ENCODE data around the gene VWCE.
"Not testable (repeated sequence)": the region's sequence is repeated elsewhere in the genome, so short reads cannot be mapped to it uniquely, and the experiment has no call there.

GRCh38 chr11:61245284-61245964, 49.7 kb downstream of the VWCE start:
- TF ChIP-seq, protein P1, sequence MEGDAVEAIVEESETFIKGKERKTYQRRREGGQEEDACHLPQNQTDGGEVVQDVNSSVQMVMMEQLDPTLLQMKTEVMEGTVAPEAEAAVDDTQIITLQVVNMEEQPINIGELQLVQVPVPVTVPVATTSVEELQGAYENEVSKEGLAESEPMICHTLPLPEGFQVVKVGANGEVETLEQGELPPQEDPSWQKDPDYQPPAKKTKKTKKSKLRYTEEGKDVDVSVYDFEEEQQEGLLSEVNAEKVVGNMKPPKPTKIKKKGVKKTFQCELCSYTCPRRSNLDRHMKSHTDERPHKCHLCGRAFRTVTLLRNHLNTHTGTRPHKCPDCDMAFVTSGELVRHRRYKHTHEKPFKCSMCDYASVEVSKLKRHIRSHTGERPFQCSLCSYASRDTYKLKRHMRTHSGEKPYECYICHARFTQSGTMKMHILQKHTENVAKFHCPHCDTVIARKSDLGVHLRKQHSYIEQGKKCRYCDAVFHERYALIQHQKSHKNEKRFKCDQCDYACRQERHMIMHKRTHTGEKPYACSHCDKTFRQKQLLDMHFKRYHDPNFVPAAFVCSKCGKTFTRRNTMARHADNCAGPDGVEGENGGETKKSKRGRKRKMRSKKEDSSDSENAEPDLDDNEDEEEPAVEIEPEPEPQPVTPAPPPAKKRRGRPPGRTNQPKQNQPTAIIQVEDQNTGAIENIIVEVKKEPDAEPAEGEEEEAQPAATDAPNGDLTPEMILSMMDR (IDR thresholded peaks at IDR 0.05; ENCODE audit: poor library complexity, severe bottlenecking): not testable (repeated sequence)
- TF ChIP-seq POLR2AphosphoS5 (IDR thresholded peaks at IDR 0.05); RAD21 (conservative IDR thresholded peaks at IDR 0.05); TAF1 (IDR thresholded peaks at IDR 0.05; ENCODE audit: low read depth); EP300 (conservative IDR thresholded peaks at IDR 0.05; ENCODE audit: poor library complexity, severe bottlenecking); EZH2 (IDR thresholded peaks at IDR 0.05; ENCODE audit: borderline replicate concordance, insufficient read depth, low read length, poor library complexity, severe bottlenecking); SMC3 (conservative IDR thresholded peaks at IDR 0.05; ENCODE audit: poor library complexity): not testable (repeated sequence)
- TF ChIP-seq, protein P2, sequence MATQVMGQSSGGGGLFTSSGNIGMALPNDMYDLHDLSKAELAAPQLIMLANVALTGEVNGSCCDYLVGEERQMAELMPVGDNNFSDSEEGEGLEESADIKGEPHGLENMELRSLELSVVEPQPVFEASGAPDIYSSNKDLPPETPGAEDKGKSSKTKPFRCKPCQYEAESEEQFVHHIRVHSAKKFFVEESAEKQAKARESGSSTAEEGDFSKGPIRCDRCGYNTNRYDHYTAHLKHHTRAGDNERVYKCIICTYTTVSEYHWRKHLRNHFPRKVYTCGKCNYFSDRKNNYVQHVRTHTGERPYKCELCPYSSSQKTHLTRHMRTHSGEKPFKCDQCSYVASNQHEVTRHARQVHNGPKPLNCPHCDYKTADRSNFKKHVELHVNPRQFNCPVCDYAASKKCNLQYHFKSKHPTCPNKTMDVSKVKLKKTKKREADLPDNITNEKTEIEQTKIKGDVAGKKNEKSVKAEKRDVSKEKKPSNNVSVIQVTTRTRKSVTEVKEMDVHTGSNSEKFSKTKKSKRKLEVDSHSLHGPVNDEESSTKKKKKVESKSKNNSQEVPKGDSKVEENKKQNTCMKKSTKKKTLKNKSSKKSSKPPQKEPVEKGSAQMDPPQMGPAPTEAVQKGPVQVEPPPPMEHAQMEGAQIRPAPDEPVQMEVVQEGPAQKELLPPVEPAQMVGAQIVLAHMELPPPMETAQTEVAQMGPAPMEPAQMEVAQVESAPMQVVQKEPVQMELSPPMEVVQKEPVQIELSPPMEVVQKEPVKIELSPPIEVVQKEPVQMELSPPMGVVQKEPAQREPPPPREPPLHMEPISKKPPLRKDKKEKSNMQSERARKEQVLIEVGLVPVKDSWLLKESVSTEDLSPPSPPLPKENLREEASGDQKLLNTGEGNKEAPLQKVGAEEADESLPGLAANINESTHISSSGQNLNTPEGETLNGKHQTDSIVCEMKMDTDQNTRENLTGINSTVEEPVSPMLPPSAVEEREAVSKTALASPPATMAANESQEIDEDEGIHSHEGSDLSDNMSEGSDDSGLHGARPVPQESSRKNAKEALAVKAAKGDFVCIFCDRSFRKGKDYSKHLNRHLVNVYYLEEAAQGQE (IDR thresholded peaks at IDR 0.05; ENCODE audit: borderline replicate concordance): not testable (repeated sequence)

All from neural cell (in vitro differentiated cells).